ENCODE data around the gene DEPP1. TPM values are rescaled to one million over a fixed set of nuclear protein-coding genes. Genes with fewer than 3 reads are reported as not detected.
A peak's percentile ranks its signal among the peaks of the same experiment; 100 is the strongest.

Gene DEPP1
- total and polyA plus RNA-seq, 2 of the 13 experiments (the other 11 are each of a cell fraction or from before 2014, with no cell fraction given), result 14.8 to 270 TPM

- TF ChIP-seq HNRNPL (IDR thresholded peaks at IDR 0.05; ENCODE audit: low read depth, low read length), result 0 out of 2 replicates have a peak, but pooled peaks have one; percentile 50
- no peak for TF ChIP-seq SP1 (IDR thresholded peaks at IDR 0.05)
- TF ChIP-seq SP1 (CRISPR knock-in tag; IDR thresholded peaks at IDR 0.05), result no peak; the same call in 1 of the 2 replicates
- TF ChIP-seq MXD1 (CRISPR knock-in tag; IDR thresholded peaks at IDR 0.05), result no peak
- TF ChIP-seq ZNF282 (IDR thresholded peaks at IDR 0.05; ENCODE audit: partially characterized antibody), result no peak
- peak; percentile 15; the same call in 1 of the 2 replicates for TF ChIP-seq BCL6 (CRISPR knock-in tag; IDR thresholded peaks at IDR 0.05)
- TF ChIP-seq SMARCE1 (IDR thresholded peaks at IDR 0.05; ENCODE audit: borderline replicate concordance), result no peak
- no peak for TF ChIP-seq E2F5 (CRISPR knock-in tag; conservative IDR thresholded peaks at IDR 0.05)
- TF ChIP-seq SPEN (CRISPR knock-in tag; IDR thresholded peaks at IDR 0.05; ENCODE audit: low read depth), result peak; percentile 84; the same call in 1 of the 2 replicates
- no peak; the same call in 1 of the 2 replicates for TF ChIP-seq ZZZ3 (CRISPR knock-in tag; IDR thresholded peaks at IDR 0.05; ENCODE audit: borderline replicate concordance)
- TF ChIP-seq ERF (CRISPR knock-in tag; IDR thresholded peaks at IDR 0.05), result peak; percentile 40; the same call in 1 of the 2 replicates
- TF ChIP-seq REST (IDR thresholded peaks at IDR 0.05; ENCODE audit: borderline replicate concordance in 1 of 2, low read depth in 1 of 2, low read length in 2 of 2), result no peak
- TF ChIP-seq HBP1 (CRISPR knock-in tag; IDR thresholded peaks at IDR 0.05; ENCODE audit: low read depth), result no peak
- no peak for TF ChIP-seq ZNF597 (CRISPR knock-in tag; IDR thresholded peaks at IDR 0.05)
- TF ChIP-seq ZNF34 (CRISPR knock-in tag; IDR thresholded peaks at IDR 0.05; ENCODE audit: borderline replicate concordance), result no peak; the same call in 1 of the 2 replicates
- TF ChIP-seq ZNF446 (CRISPR knock-in tag; IDR thresholded peaks at IDR 0.05), result peak; percentile 18; the same call in 1 of the 2 replicates
- TF ChIP-seq SMAD9 (CRISPR knock-in tag; IDR thresholded peaks at IDR 0.05), result no peak
Measured at GRCh38 chr10:44976352-44977198, 2.0 kb downstream of the DEPP1 start (continued).
